Caco-2 (cell line): ENCODE results near the gene AP2S1. TPM values are rescaled to one million over a fixed set of nuclear protein-coding genes. Genes with fewer than 3 reads are reported as not detected.
A peak's percentile ranks its signal among the peaks of the same experiment; 100 is the strongest.

Source experiments
- BruUV-seq: library from RNA; stranded (reverse); fragments of 400-500 nt; replicated peaks from 2 replicates; lab custom pipeline; 2021; lab: Mats Ljungman, UMichigan
- CTCF ChIA-PET: fragments of 300-600 bp; sonication (Branson Sonifier 250); formaldehyde crosslinking; loops from one replicate; lab custom pipeline; 2022; ENCODE audit warnings: antibody characterized with exemption; lab: Charles Lee
- POLR2A ChIA-PET: fragments of 300-600 bp; sonication (Branson Sonifier 250); formaldehyde crosslinking; loops from one replicate; lab custom pipeline; 2022; ENCODE audit warnings: antibody characterized with exemption; lab: Charles Lee
- DNase-seq, 2 experiments: peaks; one replicate each; pipeline versions ENCODE4 v3.0.0 to v3.0.0-alpha.2; 2020 to 2022
- H3K27me3 ChIP-seq: replicated peaks from 2 replicates; pipeline ENCODE4 v1.6.0; 2011; ENCODE audit warnings: low read length; ENCODE audit not compliant: control insufficient read depth, insufficient read depth
- H3K36me3 ChIP-seq: 2 replicates; pipeline ENCODE4 v1.5.1; 2011; ENCODE audit warnings: low read length; ENCODE audit not compliant: control insufficient read depth, insufficient read depth
- H3K4me1 ChIP-seq: fragments of 250-450 bp; sonication (Bioruptor Pico); 2 replicates; pipeline ENCODE4 v1.5.1; 2020; ENCODE audit warnings: mild to moderate bottlenecking
- H3K4me3 ChIP-seq: 2 replicates; pipeline ENCODE4 v1.5.1; 2011; ENCODE audit warnings: low read depth, mild to moderate bottlenecking, control low read depth, low read length
- H3K9me3 ChIP-seq: fragments of 250-450 bp; sonication (Bioruptor Pico); 2 replicates; pipeline ENCODE4 v1.5.1; 2020; ENCODE audit warnings: mild to moderate bottlenecking, moderate library complexity
- H3K27ac Mint-ChIP-seq: one replicate; pipeline ENCODE4 v1.8.0; 2022; ENCODE audit warnings: mixed read lengths; ENCODE audit not compliant: unreplicated experiment
- H3K27me3 Mint-ChIP-seq: one replicate; pipeline ENCODE4 v1.8.0; 2022; ENCODE audit warnings: mixed read lengths; ENCODE audit not compliant: insufficient read depth, unreplicated experiment
- H3K36me3 Mint-ChIP-seq: one replicate; pipeline ENCODE4 v1.8.0; 2022; ENCODE audit warnings: mild to moderate bottlenecking, mixed read lengths; ENCODE audit not compliant: insufficient read depth, unreplicated experiment
- H3K4me1 Mint-ChIP-seq: one replicate; pipeline ENCODE4 v1.8.0; 2022; ENCODE audit warnings: low read depth, mixed read lengths; ENCODE audit not compliant: unreplicated experiment
- H3K4me3 Mint-ChIP-seq: one replicate; pipeline ENCODE4 v1.8.0; 2022; ENCODE audit warnings: mild to moderate bottlenecking, moderate library complexity, mixed read lengths; ENCODE audit not compliant: unreplicated experiment
- H3K9me3 Mint-ChIP-seq: one replicate; pipeline ENCODE4 v1.8.0; 2022; ENCODE audit warnings: mixed read lengths; ENCODE audit not compliant: unreplicated experiment
- intact Hi-C: fragments of 100-400 bp; cut with micrococcal nuclease; formaldehyde crosslinking; loops from one replicate; pipeline ENCODE4 v1.10.0; 2022; ENCODE audit not compliant: unreplicated experiment
- total RNA-seq: library from RNA; stranded (reverse); gene quantifications from 2 replicates; pipeline ENCODE4 v1.2.3, GENCODE V29; 2022
- TF ChIP-seq, protein P1 (sequence below), 2 experiments: fragments of 200-600 bp in 1 of 2; IDR thresholded peaks; 1 replicate in 1 of 2; 2 replicates in 1 of 2; pipeline versions ENCODE4 v1.5.1 to v1.8.0; 2011 to 2022; ENCODE audit warnings: antibody characterized with exemption in 1 of 2, control low read depth in 1 of 2, inconsistent platforms in 1 of 2, low read depth in 1 of 2, low read length in 1 of 2, mild to moderate bottlenecking in 1 of 2, moderate library complexity in 1 of 2; ENCODE audit not compliant: insufficient read depth in 1 of 2, severe bottlenecking in 1 of 2, unreplicated experiment in 1 of 2

Gene AP2S1
- total RNA-seq, 1 experiment from 2014 or later: 211 TPM

DNA sequence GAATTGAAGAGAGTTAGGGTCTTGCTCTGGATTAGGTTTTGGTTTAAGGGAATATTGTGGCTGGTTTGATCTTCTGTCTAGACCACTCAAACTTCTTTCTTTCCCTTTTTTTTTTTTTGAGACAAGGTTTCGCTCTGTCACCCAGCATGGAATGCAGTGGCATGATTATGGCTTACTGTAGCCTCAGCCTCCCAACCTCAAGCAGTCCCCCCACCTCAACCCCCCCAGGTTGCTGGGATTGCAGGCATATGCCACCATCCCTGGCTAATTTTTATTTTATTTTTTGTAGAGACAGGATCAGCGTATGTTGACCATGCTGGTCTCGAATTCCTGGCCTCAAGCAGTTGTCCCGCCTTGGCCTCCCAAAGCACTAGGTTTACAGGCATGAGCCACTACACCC lies 31.4 kb upstream of the AP2S1 start:
- CTCF ChIA-PET: interaction anchor here (1.0 kb wide), 1 partner anchor 16 kb away, joined by 3 read pairs; no protein-coding TSS in a partner anchor
- POLR2A ChIA-PET: no interaction called here

DNA sequence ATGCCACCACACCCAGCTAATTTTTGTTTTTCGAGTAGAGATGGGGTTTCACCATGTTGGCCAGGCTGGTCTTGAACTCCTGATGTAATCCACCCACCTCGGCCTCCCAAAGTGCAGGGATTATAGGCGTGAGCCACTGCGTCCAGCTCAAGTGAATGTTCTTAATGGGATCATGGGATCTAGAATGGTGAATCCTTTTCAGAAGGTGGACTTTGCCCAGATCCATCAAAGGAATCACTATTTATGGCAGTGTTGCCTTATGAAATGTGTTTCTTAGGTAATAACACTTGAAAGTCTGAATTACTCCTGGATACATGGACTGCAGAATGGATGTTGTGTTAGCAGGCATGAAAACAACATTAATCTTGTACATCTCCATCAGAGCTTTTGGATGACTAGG lies 30.4 kb upstream of the AP2S1 start:
- no peak overlapping the region for H3K27ac Mint-ChIP-seq
- H3K9me3 Mint-ChIP-seq: peaks cover 2% of the 10 kb centered on the region
- CTCF ChIA-PET: interaction anchor here (1.0 kb wide), 1 partner anchor 363 kb away, joined by 3 read pairs; no protein-coding TSS in a partner anchor
- no peaks in the 10 kb centered on the region for H3K27me3 Mint-ChIP-seq
- H3K4me3 Mint-ChIP-seq: no peak overlapping the region
- H3K36me3 Mint-ChIP-seq: peaks cover 43% of the 10 kb centered on the region
- DNase-seq: peak in 1 of 2 experiments; percentile 53
- TF ChIP-seq, protein P1, sequence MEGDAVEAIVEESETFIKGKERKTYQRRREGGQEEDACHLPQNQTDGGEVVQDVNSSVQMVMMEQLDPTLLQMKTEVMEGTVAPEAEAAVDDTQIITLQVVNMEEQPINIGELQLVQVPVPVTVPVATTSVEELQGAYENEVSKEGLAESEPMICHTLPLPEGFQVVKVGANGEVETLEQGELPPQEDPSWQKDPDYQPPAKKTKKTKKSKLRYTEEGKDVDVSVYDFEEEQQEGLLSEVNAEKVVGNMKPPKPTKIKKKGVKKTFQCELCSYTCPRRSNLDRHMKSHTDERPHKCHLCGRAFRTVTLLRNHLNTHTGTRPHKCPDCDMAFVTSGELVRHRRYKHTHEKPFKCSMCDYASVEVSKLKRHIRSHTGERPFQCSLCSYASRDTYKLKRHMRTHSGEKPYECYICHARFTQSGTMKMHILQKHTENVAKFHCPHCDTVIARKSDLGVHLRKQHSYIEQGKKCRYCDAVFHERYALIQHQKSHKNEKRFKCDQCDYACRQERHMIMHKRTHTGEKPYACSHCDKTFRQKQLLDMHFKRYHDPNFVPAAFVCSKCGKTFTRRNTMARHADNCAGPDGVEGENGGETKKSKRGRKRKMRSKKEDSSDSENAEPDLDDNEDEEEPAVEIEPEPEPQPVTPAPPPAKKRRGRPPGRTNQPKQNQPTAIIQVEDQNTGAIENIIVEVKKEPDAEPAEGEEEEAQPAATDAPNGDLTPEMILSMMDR (IDR thresholded peaks at IDR 0.05; ENCODE audit: insufficient read depth in 1 of 2, low read depth in 1 of 2, low read length in 1 of 2, severe bottlenecking in 1 of 2, unreplicated experiment in 1 of 2): no peak
- no peaks in the 10 kb centered on the region for H3K9me3 ChIP-seq
- peaks cover 28% of the 10 kb centered on the region for H3K4me1 Mint-ChIP-seq
- no peaks in the 10 kb centered on the region for H3K36me3 ChIP-seq
- no peaks in the 10 kb centered on the region for H3K27me3 ChIP-seq
- no peak overlapping the region for H3K4me3 ChIP-seq
- POLR2A ChIA-PET: interaction anchor here (0.6 to 0.7 kb wide), 2 partner anchors 86 to 345 kb away, joined by 7 to 8 read pairs; no protein-coding TSS in a partner anchor
- H3K4me1 ChIP-seq: peaks cover 22% of the 10 kb centered on the region
- intact Hi-C loops: no loop called here
- BruUV-seq: TSS peak; percentile 12

More for the DNA sequence above, 31.4 kb upstream of the AP2S1 start:
- Histone ChIP-seq H3K36me3 (no peaks in the 10 kb centered on the region), H3K27me3 (no peaks in the 10 kb centered on the region), H3K9me3 (no peaks in the 10 kb centered on the region), H3K4me1 (peaks cover 20% of the 10 kb centered on the region), H3K4me3 (no peak overlapping the region)
- Mint-ChIP-seq H3K36me3 (peaks cover 42% of the 10 kb centered on the region), H3K27me3 (no peaks in the 10 kb centered on the region), H3K4me3 (no peak overlapping the region), H3K27ac (no peak overlapping the region), H3K9me3 (peaks cover 11% of the 10 kb centered on the region), H3K4me1 (peaks cover 33% of the 10 kb centered on the region)
- intact Hi-C loops: no loop called here
- no peak for DNase-seq
- no TSS peak for BruUV-seq
- TF ChIP-seq, protein P1 (IDR thresholded peaks at IDR 0.05; ENCODE audit: insufficient read depth in 1 of 2, low read depth in 1 of 2, low read length in 1 of 2, severe bottlenecking in 1 of 2, unreplicated experiment in 1 of 2): no peak

DNA sequence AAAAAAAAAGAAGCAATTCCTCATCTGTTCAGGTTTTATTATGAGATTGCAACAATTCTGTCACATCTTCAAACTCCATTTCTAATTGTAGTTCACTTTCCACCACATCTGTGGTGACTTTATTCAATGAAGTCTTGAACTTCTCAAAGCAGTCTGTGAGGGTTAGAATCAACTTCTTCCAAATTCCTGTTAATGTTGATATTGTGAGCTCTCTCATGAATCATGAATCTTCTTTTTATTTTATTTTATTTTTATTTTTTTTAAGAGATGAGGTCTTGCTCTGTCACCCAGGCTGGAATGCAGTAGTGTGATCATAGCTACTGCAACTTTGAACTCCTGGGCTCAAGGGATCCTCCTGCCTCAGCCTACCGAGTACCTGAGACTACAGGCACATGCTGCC lies 29.8 kb upstream of the AP2S1 start:
- no peak overlapping the region for H3K4me3 Mint-ChIP-seq
- Histone ChIP-seq H3K27me3 (no peaks in the 10 kb centered on the region), H3K4me1 (peaks cover 29% of the 10 kb centered on the region), H3K36me3 (no peaks in the 10 kb centered on the region), H3K9me3 (no peaks in the 10 kb centered on the region), H3K4me3 (no peak overlapping the region)
- no TSS peak for BruUV-seq
- peaks cover 28% of the 10 kb centered on the region for H3K4me1 Mint-ChIP-seq
- H3K27me3 Mint-ChIP-seq: no peaks in the 10 kb centered on the region
- TF ChIP-seq, protein P1 (IDR thresholded peaks at IDR 0.05; ENCODE audit: insufficient read depth in 1 of 2, low read depth in 1 of 2, low read length in 1 of 2, severe bottlenecking in 1 of 2, unreplicated experiment in 1 of 2): no peak
- intact Hi-C loops: no loop called here
- DNase-seq: no peak
- H3K9me3 Mint-ChIP-seq: no peaks in the 10 kb centered on the region
- POLR2A ChIA-PET: interaction anchor here (0.6 kb wide), 1 partner anchor 346 kb away, joined by 8 read pairs; no protein-coding TSS in a partner anchor
- H3K27ac Mint-ChIP-seq: no peak overlapping the region
- H3K36me3 Mint-ChIP-seq: peaks cover 50% of the 10 kb centered on the region
- CTCF ChIA-PET: interaction anchor here (0.9 to 1.0 kb wide), 2 partner anchors 14 to 364 kb away, joined by 3 read pairs; no protein-coding TSS in a partner anchor
